TTC549 (cell line): ENCODE results near the gene HRG.
"Not testable (repeated sequence)": the region's sequence is repeated elsewhere in the genome, so short reads cannot be mapped to it uniquely, and the experiment has no call there.

Experiments
- FAIRE-seq: peaks from 2 replicates; lab custom pipeline; 2012; peaks lifted over from hg19 to GRCh38; lab: Jason Lieb, UNC

Gene HRG

GRCh38 chr3:186665625-186666188 lies at the start of gene HRG:
Gene HRG (plus strand): TSS chr3:186666014. CDS start chr3:186666032, 18 bp downstream.
- no peak for FAIRE-seq

- FAIRE-seq, result no peak
Measured at GRCh38 chr3:186616299-186616617, 49.6 kb upstream of the HRG start.

- FAIRE-seq, result no peak
Measured at GRCh38 chr3:186617036-186617946, 48.5 kb upstream of the HRG start.

GRCh38 chr3:186618318-186618938 lies 47.4 kb upstream of the HRG start:
- no peak for FAIRE-seq

- FAIRE-seq, result no peak
Measured at GRCh38 chr3:186619787-186620212, 46.0 kb upstream of the HRG start.

GRCh38 chr3:186620213-186621092 lies 45.4 kb upstream of the HRG start:
- no peak for FAIRE-seq

GRCh38 chr3:186621894-186622650 lies 43.7 kb upstream of the HRG start:
- no peak for FAIRE-seq

GRCh38 chr3:186622651-186623310 lies 43.0 kb upstream of the HRG start:
- no peak for FAIRE-seq

GRCh38 chr3:186624598-186624997 lies 41.2 kb upstream of the HRG start:
- no peak for FAIRE-seq

- no peak for FAIRE-seq
Measured at GRCh38 chr3:186625600-186626042, 40.2 kb upstream of the HRG start.

- FAIRE-seq, result no peak
Measured at GRCh38 chr3:186626254-186626847, 39.5 kb upstream of the HRG start.

GRCh38 chr3:186627852-186628414 lies 37.9 kb upstream of the HRG start:
- FAIRE-seq, result no peak

GRCh38 chr3:186628756-186629155 lies 37.1 kb upstream of the HRG start:
- no peak for FAIRE-seq

- no peak for FAIRE-seq
Measured at GRCh38 chr3:186630950-186631641, 34.7 kb upstream of the HRG start.

- FAIRE-seq, result no peak
Measured at GRCh38 chr3:186633481-186633880, 32.3 kb upstream of the HRG start.

GRCh38 chr3:186634207-186634606 lies 31.6 kb upstream of the HRG start:
- FAIRE-seq, result not testable (repeated sequence)

GRCh38 chr3:186635532-186635931 lies 30.3 kb upstream of the HRG start:
- no peak for FAIRE-seq

GRCh38 chr3:186636536-186636935 lies 29.3 kb upstream of the HRG start:
- no peak for FAIRE-seq

- FAIRE-seq, result no peak
Measured at GRCh38 chr3:186637686-186638085, 28.1 kb upstream of the HRG start.

GRCh38 chr3:186638259-186638658 lies 27.6 kb upstream of the HRG start:
- no peak for FAIRE-seq
